NCI-H1694 (cell line): ENCODE data around the gene MYBPH.

ENCODE experiments used
- DNase-seq: peaks from one replicate; lab custom pipeline; 2025; lab: John Stamatoyannopoulos, UW

MYBPH gene

GRCh38 chr1:203199816-203200571 lies 24.4 kb upstream of the MYBPH start:
- no peak for DNase-seq

- DNase-seq, result no peak
Observed at GRCh38 chr1:203199481-203199815, 23.8 kb upstream of the MYBPH start.

- no peak for DNase-seq
Observed at GRCh38 chr1:203199002-203199401, 23.4 kb upstream of the MYBPH start.

- DNase-seq, result no peak
Observed at GRCh38 chr1:203197625-203198024, 22.0 kb upstream of the MYBPH start.

- DNase-seq, result no peak
Observed at GRCh38 chr1:203196371-203196770, 20.7 kb upstream of the MYBPH start.

- no peak for DNase-seq
Observed at GRCh38 chr1:203190949-203191348, 15.3 kb upstream of the MYBPH start.

GRCh38 chr1:203189951-203190352 lies 14.3 kb upstream of the MYBPH start:
- no peak for DNase-seq

GRCh38 chr1:203188686-203189232 lies 13.1 kb upstream of the MYBPH start:
- DNase-seq, result no peak

- no peak for DNase-seq
Observed at GRCh38 chr1:203187689-203188264, 12.2 kb upstream of the MYBPH start.

GRCh38 chr1:203187304-203187685 lies 11.7 kb upstream of the MYBPH start:
- no peak for DNase-seq

- DNase-seq, result no peak
Observed at GRCh38 chr1:203186446-203187303, 11.0 kb upstream of the MYBPH start, which contains the start of gene CHI3L1. TSS of gene CHI3L1 (minus strand) at chr1:203186704. CDS start at chr1:203186623, 81 bp downstream.

GRCh38 chr1:203186091-203186445 lies 10.4 kb upstream of the MYBPH start:
- DNase-seq, result no peak

GRCh38 chr1:203185585-203185984 lies 10.0 kb upstream of the MYBPH start:
- no peak for DNase-seq

- DNase-seq, result no peak
Observed at GRCh38 chr1:203185061-203185461, 9.4 kb upstream of the MYBPH start.

- no peak for DNase-seq
Observed at GRCh38 chr1:203184467-203184866, 8.8 kb upstream of the MYBPH start.

GRCh38 chr1:203183828-203184227 lies 8.2 kb upstream of the MYBPH start:
- DNase-seq, result no peak

- DNase-seq, result no peak
Observed at GRCh38 chr1:203182387-203182953, 6.8 kb upstream of the MYBPH start.

GRCh38 chr1:203181586-203182386 lies 6.2 kb upstream of the MYBPH start:
- DNase-seq, result no peak

- DNase-seq, result no peak
Observed at GRCh38 chr1:203180611-203181330, 5.1 kb upstream of the MYBPH start.

- no peak for DNase-seq
Observed at GRCh38 chr1:203179667-203180005, 4.0 kb upstream of the MYBPH start.
